Erythroblast (primary cell): ENCODE data around the gene ITPR1.

ENCODE experiments used
- DNase-seq, 2 experiments: peaks; one replicate each; lab custom pipeline; 2025; lab: John Stamatoyannopoulos, UW
- GATA1 ChIP-seq: IDR thresholded peaks from 2 replicates; pipeline ENCODE4 v1.6.1; 2011; ENCODE audit warnings: low read depth, mild to moderate bottlenecking, control low read depth, low read length, moderate library complexity
- POLR2A ChIP-seq: IDR thresholded peaks from 2 replicates; pipeline ENCODE4 v1.6.1; 2011; ENCODE audit warnings: mild to moderate bottlenecking, low read length

Gene ITPR1

GRCh38 chr3:4850211-4850927, 357.2 kb downstream of the ITPR1 start:
- TF ChIP-seq POLR2A (no peak), GATA1 (no peak)
- no peak for DNase-seq

- no peak for DNase-seq
- TF ChIP-seq POLR2A (no peak), GATA1 (no peak)
Measured at GRCh38 chr3:4850928-4851265, 357.7 kb downstream of the ITPR1 start.

GRCh38 chr3:4852780-4853748, 359.9 kb downstream of the ITPR1 start:
- TF ChIP-seq POLR2A (no peak), GATA1 (no peak)
- no peak for DNase-seq

DNA sequence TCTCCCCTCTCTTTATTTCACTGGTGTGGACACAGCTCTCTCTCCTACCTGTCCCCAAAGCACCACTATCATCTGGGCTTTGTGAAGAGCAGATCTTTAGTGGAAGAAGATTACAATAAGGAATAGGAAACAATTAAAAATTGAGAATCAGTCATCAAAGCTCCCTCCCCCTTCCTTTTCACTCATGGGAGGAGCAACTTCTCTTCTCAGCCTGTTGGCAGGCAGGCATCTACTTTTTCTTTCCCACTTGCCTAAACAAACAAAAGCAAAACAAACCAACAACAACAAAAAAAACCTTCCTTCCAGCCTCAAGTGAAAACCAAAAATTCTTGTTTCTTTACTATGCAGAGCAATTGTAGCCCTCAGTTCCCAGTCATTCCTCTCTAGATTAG, 360.6 kb downstream of the ITPR1 start:
- DNase-seq: no peak
- TF ChIP-seq POLR2A (no peak), GATA1 (no peak)

DNA sequence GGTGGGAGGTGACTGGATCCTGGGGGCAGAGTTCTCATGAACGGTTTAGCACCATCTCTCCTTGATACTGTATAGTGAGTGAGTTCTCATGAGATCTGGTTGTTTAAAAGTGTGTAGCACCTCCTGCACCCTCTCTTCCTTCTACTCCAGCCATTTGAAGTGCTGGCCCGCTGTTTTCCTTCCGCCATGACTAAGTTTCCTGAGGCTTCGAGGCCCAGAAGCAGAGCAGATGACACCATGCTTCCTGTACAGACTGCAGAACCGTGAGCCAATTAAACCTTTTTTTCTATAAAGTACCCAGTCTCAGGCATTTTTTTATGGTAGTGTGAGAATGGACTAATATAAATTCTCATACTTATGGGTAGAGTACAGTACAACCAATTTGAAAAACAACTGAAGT, 362.5 kb downstream of the ITPR1 start:
- no peak for TF ChIP-seq GATA1
- no peak for TF ChIP-seq POLR2A
- DNase-seq: no peak

DNA sequence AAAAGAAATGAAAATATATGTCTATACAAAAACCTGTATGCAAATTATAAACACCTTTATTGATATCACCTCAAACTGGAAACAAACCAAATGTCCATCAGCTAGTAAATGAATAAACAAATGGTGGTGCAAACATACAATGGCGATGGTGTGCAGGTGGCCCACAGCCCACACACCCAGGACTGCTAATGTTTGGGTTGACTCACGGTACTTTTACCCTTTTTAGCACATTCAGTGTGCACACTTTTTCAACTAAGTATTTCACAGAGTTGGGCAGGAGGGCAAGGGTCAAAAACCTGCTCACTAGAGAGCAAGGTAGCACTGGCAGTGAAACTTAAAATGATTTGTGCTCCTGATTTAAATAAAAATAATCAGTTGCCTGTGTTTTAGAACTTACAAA, 363.0 kb downstream of the ITPR1 start:
- TF ChIP-seq POLR2A (no peak), GATA1 (no peak)
- no peak for DNase-seq

- DNase-seq: no peak
- TF ChIP-seq GATA1 (no peak), POLR2A (no peak)
Measured at GRCh38 chr3:4856564-4856963, 363.4 kb downstream of the ITPR1 start.

DNA sequence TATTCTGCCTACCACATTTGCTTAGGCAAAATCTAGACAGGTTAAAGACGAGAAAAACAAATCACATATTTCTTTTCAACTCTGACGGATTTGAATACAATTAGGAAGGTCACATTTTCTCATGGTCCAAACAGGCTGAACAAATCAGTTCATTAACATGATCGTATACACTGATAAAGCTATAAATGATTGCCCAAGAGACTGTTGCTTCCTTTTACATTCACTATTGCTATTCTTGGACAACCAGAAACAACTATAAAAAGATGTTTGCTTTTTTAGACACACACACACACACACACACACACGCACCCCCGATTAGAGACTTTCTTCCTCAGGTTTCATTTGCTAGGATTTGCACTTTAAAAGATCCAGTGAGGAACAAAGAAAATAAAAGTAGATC, 363.8 kb downstream of the ITPR1 start:
- DNase-seq: no peak
- TF ChIP-seq GATA1: no peak
- no peak for TF ChIP-seq POLR2A

DNA sequence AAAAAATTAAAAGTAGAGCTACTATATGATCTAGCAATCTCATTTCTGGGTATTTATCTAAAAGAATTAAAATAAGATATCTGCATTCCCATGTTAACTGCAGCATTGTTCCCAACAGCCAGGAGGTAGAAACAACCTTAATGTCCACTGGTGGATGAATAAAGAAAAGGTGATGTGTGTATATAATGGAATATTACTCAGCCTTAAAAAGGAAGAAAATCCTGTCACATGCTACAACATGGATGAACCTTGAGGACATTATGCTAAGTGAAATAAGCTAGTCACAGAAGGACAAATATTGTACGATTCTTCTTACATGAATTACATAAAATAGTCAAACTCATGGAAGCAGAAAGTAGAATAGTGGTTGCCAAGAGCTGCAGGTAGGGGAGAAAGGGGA, 366.6 kb downstream of the ITPR1 start:
- no peak for TF ChIP-seq GATA1
- no peak for DNase-seq

- DNase-seq: no peak
- TF ChIP-seq GATA1: no peak
- no peak for TF ChIP-seq POLR2A
Measured at GRCh38 chr3:4862973-4863372, 369.8 kb downstream of the ITPR1 start.

- DNase-seq: no peak
- TF ChIP-seq POLR2A: no peak
- no peak for TF ChIP-seq GATA1
Measured at GRCh38 chr3:4864503-4864902, 371.4 kb downstream of the ITPR1 start.

DNA sequence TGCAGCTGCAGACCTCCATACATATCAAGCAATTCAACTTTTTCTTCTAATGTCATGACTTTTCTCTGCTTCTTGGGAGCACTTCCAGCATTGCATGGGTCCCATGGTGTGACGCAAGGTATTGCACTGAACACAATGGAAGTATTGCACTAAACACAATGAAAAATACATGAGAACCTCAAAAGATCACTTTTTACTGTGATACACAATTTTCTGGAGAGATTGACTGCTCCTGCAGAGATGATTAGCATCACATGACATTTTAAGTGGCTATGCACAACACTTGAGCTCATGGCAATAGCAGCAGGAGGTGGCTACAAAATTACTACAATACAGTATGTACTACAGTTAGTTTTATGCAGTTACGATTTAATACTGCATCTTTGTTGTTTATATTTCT, 372.6 kb downstream of the ITPR1 start:
- DNase-seq: no peak
- TF ChIP-seq POLR2A (no peak), GATA1 (no peak)

DNA sequence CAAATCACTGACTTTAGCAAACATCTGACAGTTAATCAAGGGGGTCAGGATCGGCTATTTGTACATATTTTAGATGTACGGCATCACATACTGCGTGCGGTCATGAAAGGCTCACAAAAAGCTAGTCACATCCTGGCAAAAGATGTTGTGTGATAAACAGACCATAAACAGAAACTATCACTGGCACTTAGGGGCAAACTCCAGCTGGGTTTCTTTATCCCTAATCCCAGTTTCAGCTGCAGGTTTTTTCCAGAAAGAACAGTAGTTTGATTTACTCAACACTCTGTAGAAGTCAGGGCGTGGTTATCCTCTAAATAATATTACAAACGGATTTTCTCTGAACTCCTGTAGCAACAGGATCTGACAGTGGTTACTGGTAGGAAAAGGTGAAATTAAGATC, 373.7 kb downstream of the ITPR1 start:
- no peak for DNase-seq

DNA sequence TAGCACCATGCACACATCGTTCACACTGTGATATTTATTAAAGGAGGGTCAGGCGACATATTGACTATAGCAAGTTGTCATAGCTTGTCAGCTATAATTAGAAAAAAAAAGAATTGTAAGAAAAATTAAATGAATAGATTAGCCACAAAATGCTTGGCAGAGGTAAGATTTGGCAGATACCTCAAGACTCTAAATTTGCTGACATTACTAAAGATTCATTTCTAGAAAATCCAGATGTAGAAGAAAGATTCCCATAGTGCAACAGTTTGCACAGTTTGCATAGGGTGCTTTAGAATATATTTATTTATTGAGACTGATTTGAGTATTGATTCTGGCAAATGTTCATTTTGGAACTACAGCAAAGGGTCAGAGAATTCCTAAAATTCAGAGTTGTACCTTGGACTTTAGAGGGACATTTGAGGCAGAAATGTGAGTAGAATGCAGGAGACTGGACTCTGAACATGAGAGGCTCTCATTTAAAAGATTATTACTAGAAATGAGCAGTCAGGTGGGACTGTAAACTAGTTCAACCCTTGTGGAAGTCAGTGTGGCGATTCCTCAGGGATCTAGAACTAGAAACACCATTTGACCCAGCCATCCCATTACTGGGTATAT, 384.1 kb downstream of the ITPR1 start:
- TF ChIP-seq GATA1 (no peak), POLR2A (no peak)

More for the DNA sequence above, 373.7 kb downstream of the ITPR1 start:
- no peak for TF ChIP-seq GATA1

DNA sequence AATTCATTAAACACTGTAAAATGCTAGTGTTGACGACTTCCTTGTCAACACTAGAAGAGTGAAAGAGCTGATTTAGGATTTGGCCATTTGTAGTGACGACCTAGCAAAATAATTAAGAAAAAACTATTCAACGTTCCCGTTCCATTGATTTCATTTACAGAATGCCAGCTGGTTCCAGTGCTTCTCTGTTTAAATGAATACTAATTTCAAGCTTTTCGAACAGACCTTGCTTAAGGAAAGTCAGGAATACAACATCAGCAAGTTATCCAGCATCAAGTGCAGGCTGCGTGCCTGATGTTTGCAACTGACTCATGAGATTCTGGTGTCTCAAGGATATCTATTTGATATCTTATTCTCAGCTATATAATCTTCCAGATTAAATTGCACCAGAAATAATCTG, 387.7 kb downstream of the ITPR1 start:
- TF ChIP-seq GATA1 (no peak), POLR2A (no peak)
- DNase-seq: no peak

More for the DNA sequence above, 384.1 kb downstream of the ITPR1 start:
- no peak for DNase-seq
